Keratinocyte (primary cell): ENCODE data around the gene ARHGAP35. TPM values are rescaled to one million over a fixed set of nuclear protein-coding genes. Genes with fewer than 3 reads are reported as not detected.

Experiments
- DNase-seq: peaks from one replicate; pipeline ENCODE4 v3.0.0-alpha.2; 2011; ENCODE audit warnings: low read depth, missing footprints, low spot score
- FAIRE-seq: peaks from 2 replicates; lab custom pipeline; 2011; peaks lifted over from hg19 to GRCh38; lab: Jason Lieb, UNC
- H2AFZ ChIP-seq: 2 replicates; pipeline ENCODE4 v1.6.0; 2012; ENCODE audit warnings: low read length, control low read depth, inconsistent platforms; ENCODE audit not compliant: control insufficient read depth
- H3K27ac ChIP-seq: 2 replicates; pipeline ENCODE4 v1.5.1; 2011; ENCODE audit warnings: low read length; ENCODE audit not compliant: control insufficient read depth, insufficient read depth
- H3K27me3 ChIP-seq: 3 replicates; pipeline ENCODE4 v1.6.0; 2011; ENCODE audit warnings: low read length; ENCODE audit not compliant: control insufficient read depth, insufficient read depth; ENCODE audit errors: extremely low read depth
- H3K36me3 ChIP-seq, 2 experiments: 2 replicates in 1 of 2; 3 replicates in 1 of 2; pipeline ENCODE4 v1.5.1; 2011; ENCODE audit warnings: low read length in 2 of 2, mild to moderate bottlenecking in 1 of 2; ENCODE audit not compliant: control insufficient read depth in 2 of 2, insufficient read depth in 2 of 2; ENCODE audit errors: extremely low read depth in 1 of 2
- H3K4me1 ChIP-seq: 3 replicates; pipeline ENCODE4 v1.5.1; 2011; ENCODE audit warnings: low read length; ENCODE audit not compliant: control insufficient read depth, insufficient read depth; ENCODE audit errors: extremely low read depth
- H3K4me2 ChIP-seq: 3 replicates; pipeline ENCODE4 v1.6.0; 2011; ENCODE audit warnings: low read depth, low read length; ENCODE audit not compliant: control insufficient read depth, insufficient read depth; ENCODE audit errors: extremely low read depth
- H3K4me3 ChIP-seq, 3 experiments: fragments of 200-600 bp in 1 of 3; sonication (generic) in 1 of 3; 2 replicates in 2 of 3; 3 replicates in 1 of 3; pipeline ENCODE4 v1.5.1; 2011 to 2016; ENCODE audit warnings: low read length in 3 of 3, mild to moderate bottlenecking in 3 of 3, control low read depth in 2 of 3, inconsistent platforms in 1 of 3, low read depth in 1 of 3, mixed read lengths in 1 of 3, mixed run types in 1 of 3, moderate library complexity in 1 of 3; ENCODE audit not compliant: control insufficient read depth in 2 of 3, insufficient read depth in 2 of 3; ENCODE audit errors: extremely low read depth in 1 of 3
- H3K79me2 ChIP-seq: 2 replicates; pipeline ENCODE4 v1.6.0; 2012; ENCODE audit warnings: low read length; ENCODE audit not compliant: control insufficient read depth, insufficient read depth
- H3K9ac ChIP-seq: 3 replicates; pipeline ENCODE4 v1.6.0; 2011; ENCODE audit warnings: low read length; ENCODE audit not compliant: control insufficient read depth, insufficient read depth; ENCODE audit errors: extremely low read depth
- H3K9me1 ChIP-seq: 3 replicates; pipeline ENCODE4 v1.6.0; 2011; ENCODE audit warnings: low read length; ENCODE audit not compliant: control insufficient read depth, insufficient read depth; ENCODE audit errors: extremely low read depth
- H3K9me3 ChIP-seq: 2 replicates; pipeline ENCODE4 v1.5.1; 2012; ENCODE audit warnings: low read depth, low read length; ENCODE audit not compliant: control insufficient read depth
- H4K20me1 ChIP-seq: 3 replicates; pipeline ENCODE4 v1.6.0; 2011; ENCODE audit warnings: low read length; ENCODE audit not compliant: control insufficient read depth, insufficient read depth; ENCODE audit errors: extremely low read depth
- CTCF ChIP-seq, 3 experiments: IDR thresholded peaks in 1 of 3; conservative IDR thresholded peaks in 1 of 3; optimal IDR thresholded peaks in 1 of 3; 2 replicates in 2 of 3; 3 replicates in 1 of 3; pipeline versions ENCODE3 to v1.5.1; 2011; ENCODE audit warnings: low read length in 3 of 3, mild to moderate bottlenecking in 3 of 3, moderate library complexity in 2 of 3, control low read depth in 1 of 3, inconsistent platforms in 1 of 3; ENCODE audit not compliant: insufficient read depth in 2 of 3; ENCODE audit errors: extremely low read depth in 1 of 3
- EZH2 ChIP-seq: IDR thresholded peaks from one replicate; pipeline ENCODE4 v1.6.1; 2012; ENCODE audit warnings: inconsistent platforms, mild to moderate bottlenecking, low read length, moderate library complexity
- dilution Hi-C: fragments of 300-500 bp; cut with MboI; formaldehyde crosslinking; loops from one replicate; pipeline ENCODE4 v1.7.0; 2020; ENCODE audit warnings: low sequenced_read_pairs; ENCODE audit not compliant: extremely low pct_ligation_motif_present
- polyA plus RNA-seq, 5 experiments: library from polyadenylated mRNA; depleted of rRNA in 3 of 5; stranded (reverse) in 3 of 5; stranded (forward) in 1 of 5; unstranded in 1 of 5; fragments of >200 nt; gene quantifications; 1 replicate in 1 of 5; 2 replicates in 3 of 5; 3 replicates in 1 of 5; pipeline versions ENCODE4 v1.2.1 to v1.2.3, GENCODE V29; 2011 to 2012; ENCODE audit warnings: missing spikeins in 2 of 5, low read depth in 1 of 5, low replicate concordance in 1 of 5

Gene ARHGAP35
- polyA plus RNA-seq, 1 donor (not counting 4 experiments of a cell fraction or from before 2014, with no cell fraction given) = 19.5 TPM

GRCh38 chr19:46880431-46880830 is 19.6 kb downstream of the ARHGAP35 start:
- Histone ChIP-seq H3K9me3 (no peaks in the 10 kb centered on the region), H3K9ac (no peak overlapping the region), H3K36me3 (no peaks in the 10 kb centered on the region), H3K9me1 (no peaks in the 10 kb centered on the region), H3K27me3 (no peaks in the 10 kb centered on the region), H3K4me2 (no peak overlapping the region), H3K27ac (no peak overlapping the region), H3K79me2 (peaks cover 57% of the 10 kb centered on the region), H4K20me1 (no peaks in the 10 kb centered on the region), H3K4me3 (no peak overlapping the region), H2AFZ (no peak overlapping the region), H3K4me1 (peaks cover 15% of the 10 kb centered on the region)
- dilution Hi-C loops = no loop called here
- FAIRE-seq = no peak
- TF ChIP-seq EZH2 = no peak
- TF ChIP-seq CTCF (optimal IDR thresholded peaks at IDR 0.05 in 1 of 3, IDR thresholded peaks at IDR 0.05 in 1 of 3, conservative IDR thresholded peaks at IDR 0.05 in 1 of 3; ENCODE audit: extremely low read depth in 1 of 3, insufficient read depth in 2 of 3, low read length in 3 of 3) = no peak
- DNase-seq = no peak

GRCh38 chr19:46881092-46881491 is 20.3 kb downstream of the ARHGAP35 start:
- H3K4me2 ChIP-seq = no peak overlapping the region
- peaks cover 57% of the 10 kb centered on the region for H3K79me2 ChIP-seq
- no peaks in the 10 kb centered on the region for H3K9me3 ChIP-seq
- H4K20me1 ChIP-seq = no peaks in the 10 kb centered on the region
- dilution Hi-C loops = no loop called here
- DNase-seq (no peak), FAIRE-seq (no peak)
- no peaks in the 10 kb centered on the region for H3K9me1 ChIP-seq
- H3K27me3 ChIP-seq = no peaks in the 10 kb centered on the region
- no peak overlapping the region for H3K27ac ChIP-seq
- H3K36me3 ChIP-seq = no peaks in the 10 kb centered on the region
- H2AFZ ChIP-seq = no peak overlapping the region
- H3K9ac ChIP-seq = no peak overlapping the region
- no peak overlapping the region for H3K4me3 ChIP-seq
- no peak for TF ChIP-seq CTCF (optimal IDR thresholded peaks at IDR 0.05 in 1 of 3, IDR thresholded peaks at IDR 0.05 in 1 of 3, conservative IDR thresholded peaks at IDR 0.05 in 1 of 3; ENCODE audit: extremely low read depth in 1 of 3, insufficient read depth in 2 of 3, low read length in 3 of 3)
- no peak for TF ChIP-seq EZH2
- peaks cover 10% of the 10 kb centered on the region for H3K4me1 ChIP-seq
